HG02588 (cell line): ENCODE measurements around the gene GIMAP7.
"Not testable (repeated sequence)": the region's sequence is repeated elsewhere in the genome, so short reads cannot be mapped to it uniquely, and the experiment has no call there.

Source experiments
- ATAC-seq: cut with Tn5 transposase; IDR thresholded peaks from one replicate; pipeline ENCODE4 v1.9.1; 2021; ENCODE audit warnings: mild to moderate bottlenecking, moderate library complexity; ENCODE audit not compliant: unreplicated experiment

GIMAP7 gene

DNA sequence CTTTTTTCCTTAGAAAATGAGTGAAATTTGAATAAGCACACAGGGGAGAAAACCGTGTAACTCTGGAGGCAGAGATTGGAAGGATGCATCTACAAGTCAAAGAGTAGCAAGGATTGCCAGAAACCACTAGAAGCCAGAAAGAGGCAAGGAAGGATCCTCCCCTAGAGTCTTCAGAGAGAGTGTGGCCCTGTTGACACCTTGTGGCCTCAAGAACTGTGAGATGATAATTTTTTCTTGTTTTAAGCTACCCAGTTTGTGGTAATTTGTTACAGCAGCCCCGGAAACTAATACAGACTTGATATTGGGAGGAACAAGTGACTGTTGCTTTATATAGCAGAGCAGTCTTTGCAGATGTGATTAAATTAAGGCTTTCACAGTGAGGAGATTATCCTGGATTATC, 3.6 kb upstream of the GIMAP7 start:
- ATAC-seq, result no peak

DNA sequence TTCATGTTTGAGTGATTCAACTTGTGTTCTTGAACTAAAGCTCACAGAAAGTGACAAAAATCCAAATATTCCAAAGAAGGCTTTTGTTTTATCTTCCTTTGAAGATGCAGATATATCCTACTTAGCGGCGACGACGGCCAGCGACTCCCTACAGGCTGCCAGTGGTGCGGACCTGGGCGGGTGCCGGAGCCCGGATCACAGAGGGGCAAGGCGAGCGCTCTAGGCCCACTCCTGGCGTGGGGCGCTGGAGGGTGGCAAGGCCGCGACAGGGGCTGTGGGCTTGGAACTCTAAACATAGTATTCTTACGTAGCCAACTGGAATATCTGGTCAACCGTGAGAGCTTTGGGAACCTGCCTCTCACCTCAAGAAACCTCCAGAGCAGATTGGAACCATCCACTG, 914 bp upstream of the GIMAP7 start:
- ATAC-seq, result no peak

DNA sequence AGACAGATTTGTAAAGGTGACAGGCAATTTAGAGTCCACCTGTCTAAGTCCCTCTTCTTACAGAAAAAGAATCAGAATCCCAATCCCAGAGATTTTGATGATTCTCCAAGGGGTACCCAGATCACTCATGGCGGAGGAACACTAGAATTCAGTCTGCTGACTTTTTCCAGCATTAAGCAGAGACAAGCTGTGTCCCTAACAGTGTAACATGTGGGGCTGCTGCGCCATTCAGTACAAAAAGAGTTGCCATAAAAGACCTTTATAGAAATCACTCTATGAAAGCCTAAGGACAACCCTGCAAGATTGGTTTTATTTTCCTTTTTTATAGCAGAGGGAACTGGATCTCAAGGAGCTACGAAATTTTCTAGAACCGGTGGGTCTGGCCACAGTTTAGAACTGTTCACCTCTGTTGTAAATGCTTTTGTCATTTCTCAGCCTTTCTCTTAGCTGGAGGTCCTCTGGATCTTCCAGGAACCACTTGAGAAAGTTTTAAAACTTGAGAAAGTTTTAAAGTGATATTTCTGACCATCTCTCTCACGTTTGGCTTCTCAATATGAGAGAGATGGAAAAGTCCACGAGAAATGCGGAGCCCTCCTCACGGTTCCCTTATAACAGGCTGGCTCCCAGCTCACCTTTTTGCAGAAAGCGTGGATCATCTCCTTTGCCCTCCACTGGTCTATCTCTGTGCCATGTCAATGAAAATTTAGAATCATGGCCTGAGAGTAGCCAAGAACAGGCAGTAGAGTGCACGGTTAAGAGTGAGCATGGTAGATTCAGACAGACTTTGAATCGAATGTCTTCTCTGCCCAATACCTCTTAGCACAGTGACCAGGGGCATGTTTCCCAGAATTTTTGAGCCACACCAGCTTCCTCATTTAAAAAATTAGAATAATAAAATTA, 826 bp downstream of the GIMAP7 start:
- no peak for ATAC-seq

DNA sequence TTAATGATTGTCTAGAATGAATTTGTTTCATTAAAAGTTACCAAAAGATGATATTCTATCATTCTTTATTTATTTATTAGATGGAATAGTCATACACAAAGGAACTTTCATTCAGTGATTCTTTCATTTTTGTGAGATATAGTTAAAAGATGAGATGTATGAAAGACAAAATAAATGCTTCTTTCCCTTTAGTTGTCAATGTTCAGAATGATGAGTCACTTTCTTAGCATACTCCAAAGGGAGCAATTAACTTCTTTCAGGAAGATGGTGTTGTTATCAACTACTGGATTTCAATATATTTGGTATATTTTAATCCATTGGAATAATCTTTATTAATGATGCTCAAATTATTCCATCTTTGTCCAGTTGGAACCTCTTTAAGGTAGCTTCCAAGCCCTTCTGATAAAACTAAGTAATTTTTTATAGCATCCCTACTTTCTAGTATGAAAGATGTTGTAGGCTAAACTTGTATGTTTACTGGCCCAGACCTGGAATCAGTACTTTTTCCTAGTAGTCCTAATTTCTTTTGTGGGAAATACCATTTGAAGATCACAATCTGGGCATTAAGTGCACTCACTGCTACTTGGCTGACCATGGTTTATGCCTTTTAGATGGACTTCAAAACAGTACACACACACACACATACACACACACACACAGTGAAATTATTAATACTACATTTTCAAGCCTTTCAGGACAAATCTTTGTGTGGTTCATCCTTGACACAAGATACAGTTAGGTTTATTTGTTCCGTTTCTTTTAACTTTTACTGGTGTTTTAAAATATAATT, 2.5 kb downstream of the GIMAP7 start:
- no peak for ATAC-seq

DNA sequence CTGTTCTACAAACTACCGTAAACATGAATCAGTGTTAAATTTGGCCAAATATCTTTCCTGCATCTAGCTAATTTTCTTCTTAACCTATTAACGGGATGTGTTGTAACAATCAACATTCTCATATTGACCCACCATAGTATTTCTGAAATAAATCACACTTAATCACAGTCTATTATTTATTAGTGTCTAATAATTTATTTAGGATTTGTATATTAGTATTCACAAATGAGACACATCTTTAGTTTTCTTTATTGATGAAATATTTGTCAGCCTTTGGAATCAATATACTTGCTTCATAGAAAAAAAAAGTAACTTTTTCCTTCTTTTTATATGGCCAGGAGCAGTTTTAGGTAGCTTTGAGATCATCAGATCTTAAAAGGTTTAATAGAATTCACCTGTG, 4.6 kb downstream of the GIMAP7 start:
- ATAC-seq, result no peak

DNA sequence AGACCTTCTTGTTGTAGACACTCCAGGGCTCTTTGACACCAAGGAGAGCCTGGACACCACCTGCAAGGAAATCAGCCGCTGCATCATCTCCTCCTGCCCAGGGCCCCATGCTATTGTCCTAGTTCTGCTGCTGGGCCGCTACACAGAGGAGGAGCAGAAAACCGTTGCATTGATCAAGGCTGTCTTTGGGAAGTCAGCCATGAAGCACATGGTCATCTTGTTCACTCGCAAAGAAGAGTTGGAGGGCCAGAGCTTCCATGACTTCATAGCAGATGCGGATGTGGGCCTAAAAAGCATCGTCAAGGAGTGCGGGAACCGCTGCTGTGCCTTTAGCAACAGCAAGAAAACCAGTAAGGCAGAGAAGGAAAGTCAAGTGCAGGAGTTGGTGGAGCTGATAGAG, 5.5 kb downstream of the GIMAP7 start:
- no peak for ATAC-seq

DNA sequence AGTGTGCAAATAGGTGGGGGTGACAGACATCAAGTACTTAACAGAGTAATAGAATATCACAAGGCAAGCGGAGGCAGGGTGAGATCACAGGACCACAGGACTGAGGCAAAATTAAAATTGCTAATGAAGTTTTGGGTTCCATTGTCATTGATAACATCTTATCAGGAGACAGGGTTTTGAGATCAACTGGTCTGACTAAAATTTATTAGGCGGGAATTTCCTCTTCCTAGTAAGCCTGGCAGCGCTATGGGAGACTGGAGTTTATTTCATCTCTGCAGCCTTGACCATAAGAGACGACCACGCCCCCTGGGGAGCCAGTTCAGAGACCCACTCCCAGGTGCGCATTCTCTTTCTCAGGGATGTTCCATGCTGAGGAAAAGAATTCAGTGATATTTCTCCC, 8.3 kb downstream of the GIMAP7 start:
- ATAC-seq, result not testable (repeated sequence)

DNA sequence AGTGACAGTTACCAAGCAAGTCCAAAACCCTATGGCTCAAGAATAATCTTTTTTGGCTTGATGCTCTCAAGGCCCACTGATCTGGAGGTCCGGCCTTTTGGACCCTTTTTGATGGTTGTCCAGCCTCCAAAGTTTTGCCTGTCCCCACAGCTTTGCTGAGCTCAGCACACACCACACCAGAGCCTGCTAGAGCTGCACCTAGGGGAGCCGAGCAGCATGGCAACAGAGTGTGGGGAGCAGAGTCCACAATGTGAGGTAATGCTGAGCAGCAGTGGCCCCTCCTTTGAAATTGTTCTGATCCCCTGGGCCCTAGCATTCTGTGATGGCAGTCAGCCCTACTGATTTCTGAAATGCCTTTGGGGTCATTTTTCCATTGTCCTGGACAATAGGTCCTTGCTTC, 9.3 kb downstream of the GIMAP7 start:
- no peak for ATAC-seq

DNA sequence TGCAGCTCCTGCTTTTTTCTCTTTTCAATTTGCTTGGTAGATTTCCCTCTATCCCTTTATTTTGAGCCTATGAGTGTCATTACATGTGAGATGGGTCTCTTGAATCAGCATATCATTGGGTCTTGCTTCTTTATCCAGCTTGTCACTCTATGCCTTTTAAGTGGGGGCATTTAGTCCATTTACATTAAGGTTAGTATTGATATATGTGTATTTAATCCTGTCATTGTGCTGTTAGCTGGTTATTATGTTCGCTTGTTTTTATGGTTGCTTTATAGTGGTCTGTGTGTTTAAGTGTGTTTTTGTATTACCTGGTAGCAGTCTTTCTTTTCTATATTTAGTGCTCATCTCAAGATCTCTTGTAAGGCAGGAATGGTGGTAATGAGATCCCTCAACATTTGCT, 17.0 kb downstream of the GIMAP7 start:
- no peak for ATAC-seq

DNA sequence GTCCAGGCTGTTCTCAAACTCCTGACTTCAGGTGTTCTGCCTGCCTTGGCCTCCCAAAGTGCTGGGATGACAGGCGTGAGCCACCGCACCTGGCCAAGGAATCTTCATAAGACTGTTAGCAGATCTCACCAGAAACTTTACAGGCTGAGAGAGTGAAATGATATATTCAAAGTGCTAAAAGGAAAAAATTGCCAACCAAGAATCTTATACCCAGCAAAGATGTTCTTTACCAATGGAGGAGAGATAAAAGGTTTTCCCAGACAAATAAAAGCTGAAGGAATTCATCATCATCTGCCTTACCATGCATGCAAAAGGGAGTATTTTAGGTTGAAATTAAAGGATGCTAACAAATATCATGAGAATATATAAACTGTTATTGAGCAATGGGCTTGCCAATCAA, 23.6 kb downstream of the GIMAP7 start:
- no peak for ATAC-seq

DNA sequence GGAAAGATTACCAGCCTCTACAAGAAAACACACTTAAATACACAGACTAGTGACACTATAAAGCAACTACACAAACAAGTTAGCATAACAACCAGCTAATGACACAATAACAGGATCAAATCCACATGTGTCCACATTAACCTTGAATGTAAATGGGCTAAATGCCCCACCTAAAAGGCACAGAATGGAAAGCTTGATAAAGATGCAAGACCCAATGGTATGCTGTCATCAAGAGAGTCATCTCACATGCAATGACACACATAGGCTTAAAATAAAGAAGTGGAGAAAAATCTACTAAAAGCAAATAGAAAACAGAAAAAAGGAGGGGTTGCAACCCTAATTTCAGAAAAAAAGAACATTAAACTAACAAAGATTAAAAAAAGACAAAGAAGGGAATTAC, 38.5 kb downstream of the GIMAP7 start:
- no peak for ATAC-seq

DNA sequence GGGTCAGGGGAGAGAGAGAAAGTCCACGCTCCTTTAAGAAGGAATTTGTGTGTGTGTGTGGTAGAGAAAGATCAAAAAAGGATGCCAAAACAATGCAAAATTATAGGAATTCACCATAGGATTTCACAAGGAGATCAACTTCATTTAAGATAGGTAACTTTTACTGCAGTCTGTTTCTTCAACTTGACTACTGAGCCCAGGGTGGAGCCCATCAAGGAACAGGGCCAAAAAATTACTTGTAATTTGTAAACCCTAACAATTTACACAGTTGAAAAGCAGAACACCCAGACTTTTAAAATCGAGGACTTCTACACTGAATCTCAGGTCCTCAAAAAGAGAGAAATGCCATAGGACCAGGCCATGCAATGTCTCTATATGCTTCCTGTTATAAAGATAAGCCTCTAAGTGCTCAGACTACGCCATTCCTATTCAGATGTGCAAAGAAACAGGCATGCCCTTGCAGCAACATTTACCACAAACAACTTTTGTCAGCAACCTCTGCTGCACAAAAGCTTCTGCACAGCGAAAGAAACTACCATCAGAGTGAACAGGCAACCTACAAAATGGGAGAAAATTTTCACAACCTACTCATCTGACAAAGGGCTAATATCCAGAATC, 42.0 kb downstream of the GIMAP7 start:
- ATAC-seq, result no peak

DNA sequence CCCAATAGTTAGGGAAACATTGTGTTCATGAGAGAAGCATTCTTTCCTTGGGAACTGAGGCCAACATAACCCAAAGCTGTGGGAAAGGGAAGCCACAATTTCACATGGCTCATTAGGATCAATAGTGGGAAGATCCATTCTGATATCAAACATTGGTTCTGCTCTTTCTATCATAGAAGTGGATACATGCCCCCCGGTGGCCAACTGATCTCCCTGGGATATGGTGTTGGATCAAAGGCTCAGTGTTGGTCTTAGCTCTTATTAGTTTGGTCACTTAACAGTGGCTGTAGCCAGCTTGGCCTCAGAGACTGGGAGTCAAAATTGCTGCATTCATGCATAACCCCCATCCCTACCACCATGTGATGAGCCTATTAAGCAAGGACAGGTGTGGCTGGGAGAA, 45.8 kb downstream of the GIMAP7 start:
- ATAC-seq, result no peak

DNA sequence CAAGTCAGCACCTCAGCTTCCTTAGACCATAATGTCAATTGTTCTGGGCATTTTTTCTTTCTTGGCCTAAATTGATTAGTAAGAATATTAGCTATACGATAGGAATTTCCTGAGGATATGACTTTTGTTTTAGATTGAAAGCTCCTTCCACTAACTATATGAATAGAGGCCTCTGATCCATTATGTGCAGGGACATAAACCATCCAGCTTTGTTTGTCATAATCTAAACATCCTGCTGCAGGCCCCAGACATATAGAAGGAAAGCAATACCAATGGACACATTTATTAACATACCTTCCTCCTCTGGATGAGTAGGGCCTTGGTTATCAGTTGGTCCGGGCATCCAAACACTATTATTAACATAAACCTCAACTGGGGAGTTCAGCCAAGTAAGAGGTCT, 48.2 kb downstream of the GIMAP7 start:
- ATAC-seq, result no peak

DNA sequence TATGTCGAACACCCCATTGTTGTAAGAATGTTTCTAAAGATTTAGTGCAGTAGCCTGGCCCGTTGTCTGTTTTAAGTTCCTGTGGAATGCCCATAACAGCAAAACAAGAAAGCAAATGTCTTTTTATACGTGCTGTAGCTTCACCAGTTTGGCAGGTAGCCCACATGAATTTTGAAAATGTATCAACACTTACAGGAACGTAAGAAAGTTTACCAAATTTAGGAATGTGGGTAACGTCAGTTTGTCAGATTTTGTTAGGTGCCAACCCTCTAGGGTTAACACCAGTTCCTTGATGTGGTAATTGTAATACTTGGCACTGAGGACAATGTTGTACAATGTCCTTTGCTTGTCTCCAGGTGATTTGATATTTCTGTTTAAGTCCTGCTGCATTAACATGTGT, 49.3 kb downstream of the GIMAP7 start:
- ATAC-seq, result no peak

DNA sequence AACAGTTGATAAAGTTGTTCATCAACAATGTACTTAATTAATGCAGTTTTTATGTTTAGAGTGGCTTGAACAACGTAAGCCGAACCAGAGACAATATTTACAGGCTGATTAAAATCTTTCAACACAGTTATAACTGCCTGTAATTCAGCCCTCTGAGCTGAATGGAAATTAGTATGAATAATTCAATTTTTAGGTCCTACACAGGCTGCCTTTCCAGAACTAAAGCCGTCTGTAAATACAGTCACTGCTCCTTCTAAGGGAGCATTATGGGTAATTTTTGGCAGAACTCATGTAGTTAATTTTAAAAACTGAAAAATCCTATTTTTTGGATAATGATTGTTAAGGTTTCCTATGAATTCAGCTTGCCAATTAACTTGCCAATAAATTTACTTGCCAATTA, 49.9 kb downstream of the GIMAP7 start:
- ATAC-seq, result no peak

DNA sequence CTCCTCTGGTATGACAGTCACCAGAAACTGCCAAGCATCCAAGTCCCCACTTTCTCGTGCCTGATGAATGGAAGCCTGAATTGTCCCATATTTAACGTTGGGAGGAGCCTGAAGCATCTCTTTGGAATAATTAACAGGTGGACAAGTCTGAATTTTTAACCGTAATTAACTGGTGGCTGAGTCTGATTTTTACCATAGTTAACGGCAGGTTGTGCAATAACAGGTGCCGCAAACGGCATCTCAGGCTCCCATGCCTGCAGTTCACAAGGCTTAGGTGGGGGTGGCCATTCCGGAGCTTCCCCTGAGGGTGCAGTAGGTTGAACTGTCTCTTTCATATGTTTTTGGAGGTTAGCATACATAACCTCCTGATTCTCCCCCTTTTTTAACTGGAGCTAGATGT, 50.6 kb downstream of the GIMAP7 start:
- ATAC-seq, result no peak

DNA sequence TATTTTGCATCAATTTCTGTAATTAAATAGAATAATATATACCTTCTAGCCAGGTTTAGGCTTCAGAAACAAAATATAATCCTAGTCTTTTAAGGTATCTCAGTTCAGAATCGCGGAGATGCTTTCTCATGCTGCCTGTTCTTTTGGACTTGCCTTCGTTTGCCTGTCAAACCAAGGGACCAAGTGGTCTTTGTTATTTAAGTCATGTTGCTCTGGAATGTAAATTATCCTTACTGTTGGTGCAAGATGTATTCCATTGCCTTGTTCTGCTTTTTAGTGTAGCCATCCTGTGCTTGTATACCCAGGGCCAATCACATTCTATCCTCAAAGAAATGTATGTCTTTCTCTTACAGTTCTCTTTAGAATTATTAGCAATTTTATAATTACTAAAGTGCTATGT, 51.5 kb downstream of the GIMAP7 start:
- no peak for ATAC-seq

DNA sequence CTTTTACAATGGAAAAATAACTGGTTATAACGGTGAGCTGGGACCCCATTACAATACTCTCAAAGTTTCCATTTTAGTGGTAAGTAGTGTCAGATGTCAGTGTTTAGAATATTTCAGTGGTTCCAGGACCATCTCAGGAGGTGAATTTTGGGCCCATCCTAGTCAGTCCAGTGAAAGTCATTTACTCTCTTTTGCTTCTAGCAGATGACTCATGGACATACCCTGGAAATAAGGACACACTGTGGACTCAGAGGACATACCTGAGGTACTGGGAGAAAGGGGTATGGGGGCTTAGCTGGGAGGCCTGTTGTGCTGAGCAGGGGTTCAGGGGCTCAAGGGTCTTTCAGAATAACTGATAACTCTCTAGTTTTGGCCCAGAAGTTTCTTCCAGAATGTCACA, 51.9 kb downstream of the GIMAP7 start:
- no peak for ATAC-seq

DNA sequence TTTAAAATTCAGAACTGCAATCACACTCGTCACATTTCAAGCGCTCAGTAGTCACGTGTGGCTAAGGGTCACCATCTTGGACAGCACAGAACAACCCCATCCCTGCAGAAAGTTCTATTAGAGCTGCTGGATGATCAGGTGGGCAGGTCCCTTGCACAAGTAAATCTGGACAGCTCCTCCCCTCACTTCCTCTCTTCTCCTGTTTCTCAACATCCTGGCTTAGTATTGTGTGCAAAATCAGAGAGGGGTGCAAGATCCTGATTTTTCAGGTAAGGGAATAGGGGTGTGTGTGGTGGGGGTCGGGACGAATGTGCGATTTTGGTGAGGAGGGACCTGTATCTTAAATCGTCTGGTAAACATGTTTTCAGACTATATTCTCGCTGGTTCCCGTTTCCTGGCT, 52.5 kb downstream of the GIMAP7 start, which contains the start of gene GIMAP4:
Gene GIMAP4, plus strand, starts transcription at position 222 of the 400 bp plus-strand sequence. CDS start 2,512 bp downstream, outside the sequence.
- no peak for ATAC-seq

DNA sequence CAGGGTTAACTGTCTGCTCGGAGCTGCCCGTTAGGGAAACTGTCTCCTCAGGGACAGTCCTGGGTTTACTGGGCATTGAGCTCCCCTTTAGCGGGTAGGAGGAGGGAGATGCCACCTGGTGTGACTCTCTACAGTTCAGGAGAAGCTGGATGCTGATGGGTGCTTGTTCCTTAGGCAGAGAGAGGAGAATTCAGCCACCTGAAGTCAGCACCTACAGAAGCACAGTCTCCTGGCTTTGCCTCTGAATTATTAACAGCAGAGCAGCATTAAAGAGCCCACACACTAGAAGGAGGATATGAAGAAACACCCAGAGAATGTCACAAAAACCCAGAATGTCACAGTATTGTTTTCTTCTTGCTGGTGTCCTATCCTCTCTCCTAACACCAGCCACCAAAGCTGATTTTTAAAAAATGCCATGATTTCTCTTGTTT, 53.2 kb downstream of the GIMAP7 start:
- ATAC-seq, result no peak

DNA sequence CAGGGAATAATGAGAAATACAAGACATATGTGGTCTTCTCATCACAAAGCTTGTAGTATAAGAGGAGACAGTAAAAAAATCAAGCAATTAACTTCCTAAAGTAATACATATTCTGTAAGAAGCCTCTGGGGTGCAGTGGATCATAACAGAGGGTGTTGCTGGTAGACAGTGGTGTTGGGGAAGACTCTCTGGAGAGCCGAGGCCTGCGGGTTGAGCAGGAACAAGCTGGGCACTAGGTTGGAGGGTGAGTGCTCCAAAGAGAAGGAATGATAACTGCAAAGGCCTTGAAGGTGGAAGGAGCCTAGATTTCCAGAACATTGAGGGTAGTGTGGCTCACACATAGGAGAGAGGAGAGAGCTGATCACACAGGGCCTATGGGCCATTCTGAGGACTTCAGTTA, 54.0 kb downstream of the GIMAP7 start:
- no peak for ATAC-seq
